RWPE1 (cell line): ENCODE measurements around the gene LMO1.

Source experiments
- CTCF ChIA-PET: fragments of 350-600 bp; sonication (Branson Sonifier 250); formaldehyde crosslinking; extraction: SDS; loops from one replicate; lab custom pipeline; 2021; lab: Yijun Ruan, JAX
- POLR2A ChIA-PET: fragments of 400-600 bp; formaldehyde crosslinking; extraction: SDS; loops from one replicate; lab custom pipeline; 2020; ENCODE audit warnings: antibody characterized with exemption; ENCODE audit not compliant: low non-redundant PET; lab: Yijun Ruan, JAX
- DNase-seq: peaks from one replicate; pipeline ENCODE4 v3.0.0; 2012; ENCODE audit warnings: low spot score
- H3K27ac ChIP-seq: fragments of 450-650 bp; 2 replicates; pipeline ENCODE4 v1.5.1; 2017
- TF ChIP-seq, protein P1 (sequence below): fragments of 450-650 bp; conservative IDR thresholded peaks from 2 replicates; pipeline ENCODE4 v1.5.1; 2017; ENCODE audit warnings: low read depth, mild to moderate bottlenecking

Gene LMO1

DNA sequence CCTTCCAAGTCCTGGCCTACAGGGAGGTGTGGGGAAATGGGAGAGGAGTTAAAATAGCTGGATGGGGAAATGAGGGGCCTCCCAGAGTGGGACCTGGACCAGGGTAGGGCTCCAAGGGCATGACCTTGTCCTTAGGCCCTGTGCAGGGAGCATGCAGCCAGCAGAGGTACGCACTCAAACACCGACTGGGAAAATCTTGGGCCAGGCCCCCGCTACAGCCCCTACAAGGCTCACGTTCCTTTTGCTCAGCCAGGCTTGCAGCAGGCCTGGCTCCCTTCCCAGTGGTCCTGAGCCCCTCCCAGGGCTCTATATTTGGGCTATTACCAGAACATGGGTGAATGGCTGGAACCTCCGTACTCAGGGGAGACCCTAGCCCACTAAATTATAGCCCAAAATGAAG, 31.3 kb downstream of the LMO1 start:
- ChIA-PET CTCF (interaction anchor here (0.7 to 0.9 kb wide), 2 partner anchors 31 to 335 kb away, joined by 3 read pairs; partner anchors contain the start of gene LMO1), POLR2A (no interaction called here)
- TF ChIP-seq, protein P1, sequence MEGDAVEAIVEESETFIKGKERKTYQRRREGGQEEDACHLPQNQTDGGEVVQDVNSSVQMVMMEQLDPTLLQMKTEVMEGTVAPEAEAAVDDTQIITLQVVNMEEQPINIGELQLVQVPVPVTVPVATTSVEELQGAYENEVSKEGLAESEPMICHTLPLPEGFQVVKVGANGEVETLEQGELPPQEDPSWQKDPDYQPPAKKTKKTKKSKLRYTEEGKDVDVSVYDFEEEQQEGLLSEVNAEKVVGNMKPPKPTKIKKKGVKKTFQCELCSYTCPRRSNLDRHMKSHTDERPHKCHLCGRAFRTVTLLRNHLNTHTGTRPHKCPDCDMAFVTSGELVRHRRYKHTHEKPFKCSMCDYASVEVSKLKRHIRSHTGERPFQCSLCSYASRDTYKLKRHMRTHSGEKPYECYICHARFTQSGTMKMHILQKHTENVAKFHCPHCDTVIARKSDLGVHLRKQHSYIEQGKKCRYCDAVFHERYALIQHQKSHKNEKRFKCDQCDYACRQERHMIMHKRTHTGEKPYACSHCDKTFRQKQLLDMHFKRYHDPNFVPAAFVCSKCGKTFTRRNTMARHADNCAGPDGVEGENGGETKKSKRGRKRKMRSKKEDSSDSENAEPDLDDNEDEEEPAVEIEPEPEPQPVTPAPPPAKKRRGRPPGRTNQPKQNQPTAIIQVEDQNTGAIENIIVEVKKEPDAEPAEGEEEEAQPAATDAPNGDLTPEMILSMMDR, result no peak
- H3K27ac ChIP-seq, result peak overlapping the region; percentile 98
- DNase-seq, result no peak

DNA sequence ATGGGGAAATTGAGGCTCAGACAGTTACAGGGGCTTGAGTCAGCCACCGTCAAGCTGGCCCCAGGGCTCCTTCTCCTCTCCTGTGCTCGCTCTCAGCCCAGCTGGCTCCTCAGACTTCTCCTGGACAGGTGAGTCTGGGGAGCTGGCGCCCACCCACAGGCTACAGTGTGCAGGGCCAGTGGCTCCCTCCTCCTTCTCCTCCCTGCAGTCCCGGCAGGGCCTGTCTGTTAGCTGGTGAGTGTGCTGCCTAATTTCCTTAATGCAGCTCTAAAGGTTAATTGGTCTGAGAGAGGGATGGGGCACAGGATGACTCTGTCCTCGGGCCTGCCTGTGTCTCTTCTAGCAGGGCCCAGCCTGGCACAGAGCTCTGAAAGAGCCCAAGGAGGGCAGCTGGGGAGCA, 31.7 kb downstream of the LMO1 start:
- CTCF ChIA-PET, result interaction anchor here (0.5 kb wide), 1 partner anchor 32 kb away, joined by 3 read pairs; the partner anchor contains the start of gene LMO1
- TF ChIP-seq, protein P1, result no peak

DNA sequence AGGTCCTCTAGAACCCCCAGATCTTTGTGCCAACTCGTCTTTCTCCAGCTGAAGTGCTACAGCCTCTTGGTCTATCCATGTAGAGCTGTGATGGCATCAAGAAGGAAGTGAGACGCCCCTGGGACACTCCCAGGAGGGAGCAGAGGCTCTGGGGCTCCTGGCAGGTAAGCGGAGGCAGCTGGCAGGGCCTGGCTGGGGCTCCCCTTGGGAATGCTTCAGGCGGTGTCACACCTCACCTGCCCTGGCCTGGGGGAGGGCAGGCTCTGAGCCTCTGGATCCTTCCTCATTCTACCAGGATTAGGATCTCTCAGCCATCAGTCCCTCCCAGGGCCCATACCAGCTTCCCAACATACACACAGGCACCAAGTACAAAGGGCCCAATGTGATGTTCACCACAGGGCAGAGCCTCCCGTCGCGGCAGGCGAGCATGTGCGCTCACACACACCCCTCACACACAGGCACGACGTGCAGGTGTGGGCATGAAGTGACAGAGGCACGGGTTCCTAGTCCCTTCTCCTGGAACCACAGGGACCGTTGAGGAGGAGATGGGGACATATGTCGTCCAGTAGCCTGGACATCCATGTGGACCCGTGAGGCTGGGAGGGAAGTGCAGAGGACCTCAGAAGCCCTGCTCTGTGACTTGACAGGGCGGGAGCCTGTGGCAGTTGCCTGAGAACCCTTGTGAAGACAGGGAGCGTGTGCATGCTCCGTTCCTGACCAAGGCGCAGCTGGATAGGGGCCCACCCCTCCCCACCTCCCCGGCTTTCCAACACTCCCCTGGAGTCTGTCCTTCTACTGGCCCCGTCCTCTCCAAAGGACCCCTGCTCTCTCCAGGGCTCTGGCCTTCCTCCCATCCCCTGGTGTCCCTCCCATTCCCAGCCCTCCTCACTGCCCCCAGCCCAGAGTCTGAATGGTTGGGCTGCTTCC, 32.5 kb downstream of the LMO1 start:
- ChIA-PET CTCF (interaction anchor here (0.5 to 0.6 kb wide), 2 partner anchors 32 to 691 kb away, joined by 3 read pairs; partner anchors contain the start of gene LMO1), POLR2A (no interaction called here)
- H3K27ac ChIP-seq, result peak overlapping the region; percentile 98
- TF ChIP-seq, protein P1, result no peak
- no peak for DNase-seq

More for the DNA sequence above, 31.7 kb downstream of the LMO1 start:
- POLR2A ChIA-PET, result no interaction called here
- no peak for DNase-seq
- H3K27ac ChIP-seq, result peak overlapping the region; percentile 98; the same call in 1 of the 2 replicates

DNA sequence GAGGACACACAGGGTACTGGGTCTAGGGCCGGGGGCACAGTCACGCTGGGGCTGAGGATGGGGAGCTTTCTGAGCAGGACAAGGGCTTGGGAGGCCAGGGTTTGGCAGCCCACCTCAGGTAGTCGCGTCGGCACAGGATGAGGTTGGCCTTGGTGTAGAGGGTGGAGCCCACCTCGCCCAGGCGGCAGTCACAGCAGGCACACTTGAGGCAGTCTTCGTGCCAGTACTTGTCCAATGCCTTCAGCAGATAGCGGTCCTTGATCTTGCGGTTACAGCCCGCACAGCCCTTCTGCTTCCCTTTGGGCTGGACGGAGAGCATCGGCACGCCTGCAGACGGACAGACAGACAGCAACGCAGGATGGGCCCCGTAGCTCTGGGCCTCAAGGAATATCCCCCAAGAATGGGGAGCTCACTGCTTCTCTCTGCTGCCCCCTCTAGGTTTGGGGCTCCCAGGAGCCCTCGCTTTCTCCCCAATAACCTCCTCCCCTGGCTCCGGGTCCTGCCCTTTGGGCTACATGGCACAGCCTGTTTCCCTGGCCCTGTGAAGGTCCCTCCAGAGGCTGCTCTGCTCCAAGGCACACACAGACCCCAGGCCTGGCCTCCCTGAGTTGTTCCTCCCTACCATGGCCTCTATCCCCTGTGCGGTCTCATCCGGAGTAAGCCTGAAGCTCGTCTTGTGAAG, 33.4 kb downstream of the LMO1 start:
- ChIA-PET POLR2A (no interaction called here), CTCF (interaction anchor here (0.5 to 1.9 kb wide), 3 partner anchors 33 to 692 kb away, joined by 3 to 11 read pairs (median 3); partner anchors contain the start of gene LMO1)
- DNase-seq, result no peak
- peak overlapping the region; percentile 98 for H3K27ac ChIP-seq
- TF ChIP-seq, protein P1, result no peak

DNA sequence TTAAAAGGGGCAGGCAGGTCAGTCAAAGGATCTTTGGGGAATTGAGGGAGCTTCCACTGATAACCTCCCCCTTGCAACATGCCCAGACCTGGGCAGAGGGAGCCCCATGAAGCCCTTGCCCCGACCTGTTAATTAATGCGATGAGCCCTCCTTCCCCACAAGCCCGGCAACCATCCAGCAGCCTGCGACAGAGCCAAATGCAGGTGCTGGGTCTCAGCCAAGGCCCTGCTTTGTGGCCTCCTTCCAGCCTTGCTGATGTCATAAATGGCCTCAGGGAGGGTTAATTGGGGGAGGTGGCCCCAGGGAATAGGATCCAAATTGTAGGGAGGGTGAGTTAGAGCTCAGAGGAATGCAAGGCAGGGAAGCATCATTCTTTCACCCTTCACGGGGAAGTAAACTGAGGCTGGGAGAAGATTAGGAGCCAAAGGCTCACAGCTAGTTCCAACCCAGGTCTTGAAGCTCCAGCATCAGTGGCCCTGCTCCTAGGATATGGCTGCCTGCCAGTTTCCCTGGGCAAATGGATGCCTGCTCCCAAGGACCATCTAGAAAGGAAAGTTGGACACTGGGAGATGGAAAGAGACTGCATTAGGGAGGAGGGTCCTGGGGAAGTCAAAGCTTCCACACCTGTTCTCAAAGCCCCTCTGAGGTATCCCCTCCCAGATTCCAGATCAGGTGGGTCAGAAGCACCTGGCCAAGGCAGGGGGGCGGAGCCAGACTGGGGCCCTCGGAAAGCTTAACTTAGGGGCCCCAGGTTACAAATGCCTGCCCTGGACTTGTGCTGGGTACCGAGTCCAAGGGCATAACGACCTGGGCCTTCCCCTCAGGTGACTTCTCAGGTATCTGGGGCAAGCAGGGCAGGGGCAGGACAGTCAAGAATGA, 34.1 kb downstream of the LMO1 start:
- DNase-seq, result peak; percentile 85
- CTCF ChIA-PET, result interaction anchor here (0.5 to 1.9 kb wide), 4 partner anchors 18 to 685 kb away, joined by 3 to 11 read pairs (median 4); partner anchors contain the start of gene LMO1
- POLR2A ChIA-PET, result interaction anchor here (0.6 to 0.7 kb wide), 3 partner anchors 39 to 214 kb away, joined by 3 to 4 read pairs (median 4); no protein-coding TSS in a partner anchor

More for the DNA sequence above, 34.1 kb downstream of the LMO1 start:
- H3K27ac ChIP-seq, result peak overlapping the region; percentile 98
- TF ChIP-seq, protein P1, result no peak
